ENCODE data around the gene TRERF1.
"Not testable (repeated sequence)": the region's sequence is repeated elsewhere in the genome, so short reads cannot be mapped to it uniquely, and the experiment has no call there.

The TRERF1 gene

GRCh38 chr6:42204768-42205282 lies 246.9 kb downstream of the TRERF1 start:
- in situ Hi-C loops (cut with MboI; ENCODE audit: low sequenced_read_pairs, unreplicated experiment) = no loop called here
- DNase-seq (ENCODE audit: low spot score) = no peak
- TF ChIP-seq CTCF (IDR thresholded peaks at IDR 0.05; ENCODE audit: borderline replicate concordance, control extremely low read depth, extremely low read depth, insufficient read depth, missing control alignments) = no peak

GRCh38 chr6:42203183-42203582 lies 248.5 kb downstream of the TRERF1 start:
- no peak for DNase-seq (ENCODE audit: low spot score)
- in situ Hi-C loops (cut with MboI; ENCODE audit: low sequenced_read_pairs, unreplicated experiment) = no loop called here
- no peak for TF ChIP-seq CTCF (IDR thresholded peaks at IDR 0.05; ENCODE audit: borderline replicate concordance, control extremely low read depth, extremely low read depth, insufficient read depth, missing control alignments)

GRCh38 chr6:42202131-42202915 lies 249.4 kb downstream of the TRERF1 start:
- in situ Hi-C loops (cut with MboI; ENCODE audit: low sequenced_read_pairs, unreplicated experiment); DNase-seq (ENCODE audit: low spot score): not testable (repeated sequence)

GRCh38 chr6:42201382-42201781 lies 250.3 kb downstream of the TRERF1 start:
- DNase-seq (ENCODE audit: low spot score) = no peak
- in situ Hi-C loops (cut with MboI; ENCODE audit: low sequenced_read_pairs, unreplicated experiment) = no loop called here
- TF ChIP-seq CTCF (IDR thresholded peaks at IDR 0.05; ENCODE audit: borderline replicate concordance, control extremely low read depth, extremely low read depth, insufficient read depth, missing control alignments) = no peak

GRCh38 chr6:42200035-42200434 lies 251.7 kb downstream of the TRERF1 start:
- in situ Hi-C loops (cut with MboI; ENCODE audit: low sequenced_read_pairs, unreplicated experiment) = no loop called here
- DNase-seq (ENCODE audit: low spot score) = no peak
- TF ChIP-seq CTCF (IDR thresholded peaks at IDR 0.05; ENCODE audit: borderline replicate concordance, control extremely low read depth, extremely low read depth, insufficient read depth, missing control alignments) = no peak

GRCh38 chr6:42199106-42199981 lies 252.4 kb downstream of the TRERF1 start:
- in situ Hi-C loops (cut with MboI; ENCODE audit: low sequenced_read_pairs, unreplicated experiment) = no loop called here
- DNase-seq (ENCODE audit: low spot score) = no peak
- no peak for TF ChIP-seq CTCF (IDR thresholded peaks at IDR 0.05; ENCODE audit: borderline replicate concordance, control extremely low read depth, extremely low read depth, insufficient read depth, missing control alignments)

Data from GM13976 (cell line).